GM23338 (cell line): Measurements from ENCODE around the gene S100PBP. TPM values are rescaled to one million over a fixed set of nuclear protein-coding genes. Genes with fewer than 3 reads are reported as not detected.

Source experiments
- JUNB ChIP-seq: IDR thresholded peaks from one replicate; pipeline ENCODE4 v1.6.1; 2016; ENCODE audit warnings: antibody characterized with exemption; ENCODE audit not compliant: unreplicated experiment
- STAT1 ChIP-seq: IDR thresholded peaks from one replicate; pipeline ENCODE4 v1.6.1; 2016; ENCODE audit warnings: antibody characterized with exemption; ENCODE audit not compliant: unreplicated experiment
- ZNF114 ChIP-seq: fragments of 250-450 bp; sonication (Bioruptor Pico); IDR thresholded peaks from 2 replicates; pipeline ENCODE4 v1.5.0; 2020; ENCODE audit warnings: mild to moderate bottlenecking, moderate library complexity
- ZNF462 ChIP-seq: fragments of 250-450 bp; sonication (Bioruptor Pico); IDR thresholded peaks from 2 replicates; pipeline ENCODE4 v1.5.0; 2020; ENCODE audit warnings: mild to moderate bottlenecking, moderate library complexity
- polyA plus RNA-seq: library from polyadenylated mRNA; unstranded; fragments of >200 nt; fragmentation: Nextera tagmentation; extraction: Ambion mirVana; gene quantifications from 2 replicates; pipeline ENCODE4 v1.2.1, GENCODE V29; 2016
- total RNA-seq: library from RNA; depleted of rRNA; stranded (reverse); fragments of >200 nt; shearing (Covaris generic); gene quantifications from 2 replicates; pipeline ENCODE4 v1.2.3, GENCODE V29; 2014
- TF ChIP-seq, protein P1 (sequence below): IDR thresholded peaks from 2 replicates; pipeline ENCODE4 v1.6.1; 2016; ENCODE audit warnings: antibody characterized with exemption
- TF ChIP-seq, protein P2 (sequence below): IDR thresholded peaks from one replicate; pipeline ENCODE4 v1.6.1; 2018; ENCODE audit warnings: antibody characterized with exemption; ENCODE audit not compliant: unreplicated experiment

Gene S100PBP
- total and polyA plus RNA-seq, 2 experiments from 2014 or later = 30.6 to 65.2 TPM

DNA sequence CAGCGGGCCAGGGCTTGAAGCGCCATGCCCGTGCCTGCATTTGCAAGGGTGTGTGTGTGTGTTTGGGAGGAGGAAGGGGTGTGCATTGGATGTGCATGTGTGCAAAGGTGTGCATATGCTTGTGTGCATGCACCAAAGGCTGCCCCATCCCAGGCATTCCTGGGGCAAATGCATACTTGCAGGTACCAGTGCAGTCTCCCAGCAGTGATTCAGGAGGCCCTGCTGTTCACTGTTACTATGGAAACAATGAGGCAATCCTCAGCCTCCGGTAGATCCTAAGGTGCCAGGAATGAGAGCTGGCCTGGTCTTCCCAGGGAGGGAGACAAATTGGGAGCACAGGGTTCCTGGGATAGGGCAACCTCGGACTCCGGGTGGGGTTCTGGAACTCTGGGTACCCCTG lies 60.7 kb downstream of the S100PBP start (continued):
- TF ChIP-seq ZNF462 (no peak), STAT1 (no peak), JUNB (no peak), ZNF114 (CRISPR knock-in tag) (no peak)
- TF ChIP-seq, protein P1, sequence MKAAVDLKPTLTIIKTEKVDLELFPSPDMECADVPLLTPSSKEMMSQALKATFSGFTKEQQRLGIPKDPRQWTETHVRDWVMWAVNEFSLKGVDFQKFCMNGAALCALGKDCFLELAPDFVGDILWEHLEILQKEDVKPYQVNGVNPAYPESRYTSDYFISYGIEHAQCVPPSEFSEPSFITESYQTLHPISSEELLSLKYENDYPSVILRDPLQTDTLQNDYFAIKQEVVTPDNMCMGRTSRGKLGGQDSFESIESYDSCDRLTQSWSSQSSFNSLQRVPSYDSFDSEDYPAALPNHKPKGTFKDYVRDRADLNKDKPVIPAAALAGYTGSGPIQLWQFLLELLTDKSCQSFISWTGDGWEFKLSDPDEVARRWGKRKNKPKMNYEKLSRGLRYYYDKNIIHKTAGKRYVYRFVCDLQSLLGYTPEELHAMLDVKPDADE = no peak
- TF ChIP-seq, protein P2, sequence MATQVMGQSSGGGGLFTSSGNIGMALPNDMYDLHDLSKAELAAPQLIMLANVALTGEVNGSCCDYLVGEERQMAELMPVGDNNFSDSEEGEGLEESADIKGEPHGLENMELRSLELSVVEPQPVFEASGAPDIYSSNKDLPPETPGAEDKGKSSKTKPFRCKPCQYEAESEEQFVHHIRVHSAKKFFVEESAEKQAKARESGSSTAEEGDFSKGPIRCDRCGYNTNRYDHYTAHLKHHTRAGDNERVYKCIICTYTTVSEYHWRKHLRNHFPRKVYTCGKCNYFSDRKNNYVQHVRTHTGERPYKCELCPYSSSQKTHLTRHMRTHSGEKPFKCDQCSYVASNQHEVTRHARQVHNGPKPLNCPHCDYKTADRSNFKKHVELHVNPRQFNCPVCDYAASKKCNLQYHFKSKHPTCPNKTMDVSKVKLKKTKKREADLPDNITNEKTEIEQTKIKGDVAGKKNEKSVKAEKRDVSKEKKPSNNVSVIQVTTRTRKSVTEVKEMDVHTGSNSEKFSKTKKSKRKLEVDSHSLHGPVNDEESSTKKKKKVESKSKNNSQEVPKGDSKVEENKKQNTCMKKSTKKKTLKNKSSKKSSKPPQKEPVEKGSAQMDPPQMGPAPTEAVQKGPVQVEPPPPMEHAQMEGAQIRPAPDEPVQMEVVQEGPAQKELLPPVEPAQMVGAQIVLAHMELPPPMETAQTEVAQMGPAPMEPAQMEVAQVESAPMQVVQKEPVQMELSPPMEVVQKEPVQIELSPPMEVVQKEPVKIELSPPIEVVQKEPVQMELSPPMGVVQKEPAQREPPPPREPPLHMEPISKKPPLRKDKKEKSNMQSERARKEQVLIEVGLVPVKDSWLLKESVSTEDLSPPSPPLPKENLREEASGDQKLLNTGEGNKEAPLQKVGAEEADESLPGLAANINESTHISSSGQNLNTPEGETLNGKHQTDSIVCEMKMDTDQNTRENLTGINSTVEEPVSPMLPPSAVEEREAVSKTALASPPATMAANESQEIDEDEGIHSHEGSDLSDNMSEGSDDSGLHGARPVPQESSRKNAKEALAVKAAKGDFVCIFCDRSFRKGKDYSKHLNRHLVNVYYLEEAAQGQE = no peak
